H1 (cell line): ENCODE measurements around the gene STARD13. TPM values are rescaled to one million over a fixed set of nuclear protein-coding genes. Genes with fewer than 3 reads are reported as not detected.

Source experiments
- CTCF ChIA-PET: fragments of 300-600 bp; sonication (Branson Sonifier 250); formaldehyde crosslinking; loops from one replicate; lab custom pipeline; 2021; ENCODE audit not compliant: partially characterized antibody; lab: Charles Lee
- POLR2A ChIA-PET: fragments of 300-600 bp; sonication (Branson Sonifier 250); formaldehyde crosslinking; loops from one replicate; lab custom pipeline; 2021; ENCODE audit warnings: inconsistent platforms; ENCODE audit not compliant: partially characterized antibody; lab: Charles Lee
- DNase-seq, 2 experiments: peaks; one replicate each; pipeline versions ENCODE4 v3.0.0 to v3.0.0-alpha.2; 2010 to 2022; ENCODE audit warnings: low spot score in 2 of 2, low read depth in 1 of 2, mixed read lengths in 1 of 2
- FAIRE-seq: peaks from 2 replicates; lab custom pipeline; 2011; peaks lifted over from hg19 to GRCh38; lab: Jason Lieb, UNC
- H2AFZ ChIP-seq: 2 replicates; pipeline ENCODE4 v1.8.1; 2012; ENCODE audit warnings: low read length, inconsistent platforms
- H2AK5ac ChIP-seq: 2 replicates; pipeline ENCODE4 v1.6.1; 2013; ENCODE audit warnings: low read depth, low read length
- H2BK120ac ChIP-seq: replicated peaks from 2 replicates; pipeline ENCODE3; 2013; ENCODE audit warnings: low read depth, low read length, inconsistent platforms
- H2BK12ac ChIP-seq: 2 replicates; pipeline ENCODE4 v1.6.1; 2013; ENCODE audit warnings: low read depth, low read length
- H2BK15ac ChIP-seq: 2 replicates; pipeline ENCODE4 v1.6.1; 2013; ENCODE audit warnings: low read length
- H2BK20ac ChIP-seq: 2 replicates; pipeline ENCODE4 v1.6.1; 2013; ENCODE audit warnings: low read length
- H2BK5ac ChIP-seq: 2 replicates; pipeline ENCODE4 v1.6.1; 2013; ENCODE audit warnings: low read depth, low read length
- H3K14ac ChIP-seq: 2 replicates; pipeline ENCODE4 v1.6.1; 2013; ENCODE audit warnings: inconsistent platforms; ENCODE audit not compliant: insufficient read length
- H3K18ac ChIP-seq: 2 replicates; pipeline ENCODE4 v1.6.1; 2013; ENCODE audit warnings: low read length; ENCODE audit errors: extremely low read depth
- H3K23ac ChIP-seq: 2 replicates; pipeline ENCODE4 v1.6.1; 2013; ENCODE audit warnings: inconsistent platforms; ENCODE audit not compliant: insufficient read length
- H3K23me2 ChIP-seq: 2 replicates; pipeline ENCODE4 v1.6.1; 2013; ENCODE audit warnings: low read depth, low read length
- H3K27ac ChIP-seq: 2 replicates; pipeline ENCODE4 v1.6.1; 2011; ENCODE audit warnings: low read depth, low read length, inconsistent platforms
- H3K27me3 ChIP-seq, 4 experiments: replicated peaks in 1 of 4; 1 replicate in 1 of 4; 2 replicates in 3 of 4; pipeline versions ENCODE4 v1.6.1 to v1.8.1; 2011 to 2013; ENCODE audit warnings: low read length in 3 of 4, mild to moderate bottlenecking in 3 of 4, inconsistent platforms in 2 of 4, mixed read lengths in 2 of 4, moderate library complexity in 1 of 4; ENCODE audit not compliant: control insufficient read depth in 3 of 4, insufficient read depth in 3 of 4; ENCODE audit errors: extremely low read depth in 1 of 4
- H3K36me3 ChIP-seq, 4 experiments: 2 replicates each; pipeline versions ENCODE4 v1.6.1 to v1.8.1; 2011 to 2013; ENCODE audit warnings: mild to moderate bottlenecking in 4 of 4, low read length in 3 of 4, moderate library complexity in 2 of 4, control low read depth in 1 of 4, inconsistent platforms in 1 of 4; ENCODE audit not compliant: insufficient read depth in 4 of 4, control insufficient read depth in 2 of 4
- H3K4ac ChIP-seq: replicated peaks from 2 replicates; pipeline ENCODE3; 2013; ENCODE audit warnings: low read length, low read depth, mixed read lengths, inconsistent platforms; ENCODE audit not compliant: insufficient read length
- H3K4me1 ChIP-seq, 4 experiments: replicated peaks in 1 of 4; 1 replicate in 1 of 4; 2 replicates in 3 of 4; pipeline versions ENCODE4 v1.6.1 to v1.8.1; 2011 to 2013; ENCODE audit warnings: low read length in 3 of 4, inconsistent platforms in 2 of 4, mixed read lengths in 1 of 4; ENCODE audit not compliant: insufficient read depth in 4 of 4, control insufficient read depth in 3 of 4
- H3K4me2 ChIP-seq, 2 experiments: 2 replicates each; pipeline versions ENCODE4 v1.6.1 to v1.8.1; 2011 to 2013; ENCODE audit warnings: low read depth in 2 of 2, low read length in 2 of 2, control low read depth in 1 of 2, inconsistent platforms in 1 of 2, mild to moderate bottlenecking in 1 of 2; ENCODE audit not compliant: insufficient read depth in 1 of 2
- H3K4me3 ChIP-seq, 4 experiments: fragments of 200-600, 300-600 bp in 1 of 4; sonication (generic), shearing (Covaris generic), sonication (Bioruptor Twin) in 1 of 4; 2 replicates each; pipeline versions ENCODE4 v1.5.1 to v1.8.1; 2011 to 2016; ENCODE audit warnings: low read length in 4 of 4, low read depth in 3 of 4, control low read depth in 2 of 4, inconsistent platforms in 2 of 4, mild to moderate bottlenecking in 2 of 4, mixed read lengths in 1 of 4, moderate library complexity in 1 of 4; ENCODE audit not compliant: insufficient read depth in 2 of 4; ENCODE audit errors: extremely low read depth in 1 of 4
- H3K56ac ChIP-seq: replicated peaks from 2 replicates; pipeline ENCODE3; 2013; ENCODE audit warnings: low read depth, mild to moderate bottlenecking, mixed read lengths, low read length, inconsistent platforms; ENCODE audit not compliant: insufficient read length
- H3K79me1 ChIP-seq: 2 replicates; pipeline ENCODE4 v1.6.1; 2013; ENCODE audit warnings: low read depth, low read length, control low read depth
- H3K79me2 ChIP-seq, 2 experiments: 2 replicates each; pipeline versions ENCODE4 v1.6.1 to v1.8.1; 2012 to 2013; ENCODE audit warnings: low read length in 2 of 2, mild to moderate bottlenecking in 2 of 2, inconsistent platforms in 1 of 2; ENCODE audit not compliant: insufficient read depth in 2 of 2, control insufficient read depth in 1 of 2
- H3K9ac ChIP-seq, 4 experiments: replicated peaks in 1 of 4; 1 replicate in 1 of 4; 2 replicates in 3 of 4; pipeline versions ENCODE4 v1.6.1 to v1.8.1; 2011 to 2013; ENCODE audit warnings: low read depth in 3 of 4, low read length in 3 of 4, control low read depth in 2 of 4, mild to moderate bottlenecking in 2 of 4, moderate library complexity in 2 of 4, inconsistent platforms in 1 of 4; ENCODE audit errors: extremely low read depth in 1 of 4
- H3K9me3 ChIP-seq, 2 experiments: 2 replicates each; pipeline versions ENCODE4 v1.6.1 to v1.8.1; 2012 to 2013; ENCODE audit warnings: mild to moderate bottlenecking in 2 of 2, moderate library complexity in 2 of 2, control low read depth in 1 of 2, inconsistent platforms in 1 of 2, low read depth in 1 of 2, low read length in 1 of 2, mixed read lengths in 1 of 2; ENCODE audit not compliant: insufficient read depth in 2 of 2
- H4K20me1 ChIP-seq, 2 experiments: replicated peaks in 1 of 2; 2 replicates each; pipeline versions ENCODE3 to v1.8.1; 2011 to 2013; ENCODE audit warnings: inconsistent platforms in 2 of 2, low read length in 2 of 2, mild to moderate bottlenecking in 1 of 2; ENCODE audit not compliant: insufficient read depth in 2 of 2, control insufficient read depth in 1 of 2
- H4K5ac ChIP-seq: 2 replicates; pipeline ENCODE4 v1.6.1; 2013; ENCODE audit warnings: low read length, low read depth, mixed read lengths, inconsistent platforms; ENCODE audit not compliant: insufficient read length
- H4K8ac ChIP-seq: 2 replicates; pipeline ENCODE4 v1.8.0; 2013; ENCODE audit warnings: mild to moderate bottlenecking, moderate library complexity, low read length, inconsistent platforms; ENCODE audit not compliant: insufficient read depth; ENCODE audit errors: extremely low read depth
- H4K91ac ChIP-seq: replicated peaks from 2 replicates; pipeline ENCODE3; 2013; ENCODE audit warnings: low read length, mixed read lengths, inconsistent platforms; ENCODE audit not compliant: insufficient read length
- CREB1 ChIP-seq: IDR thresholded peaks from 2 replicates; pipeline ENCODE4 v1.6.1; 2012; ENCODE audit warnings: inconsistent platforms
- GABPA ChIP-seq: IDR thresholded peaks from 2 replicates; pipeline ENCODE4 v1.6.1; 2011; ENCODE audit warnings: mild to moderate bottlenecking, low read length, moderate library complexity, borderline replicate concordance; ENCODE audit not compliant: insufficient read depth
- KDM1A ChIP-seq: fragments of 200-600, 300-600 bp; sonication (generic); IDR thresholded peaks from 2 replicates; pipeline ENCODE4 v1.7.1; 2016; ENCODE audit warnings: mild to moderate bottlenecking, low read length, borderline replicate concordance
- POLR2A ChIP-seq, 2 experiments: IDR thresholded peaks; 1 replicate in 1 of 2; 2 replicates in 1 of 2; pipeline ENCODE4 v1.6.1; 2011; ENCODE audit warnings: low read depth in 2 of 2, low read length in 2 of 2, mild to moderate bottlenecking in 2 of 2; ENCODE audit errors: control extremely low read depth in 1 of 2
- POLR2AphosphoS5 ChIP-seq: IDR thresholded peaks from 2 replicates; pipeline ENCODE4 v1.6.1; 2011; ENCODE audit warnings: low read depth, low read length
- SAP30 ChIP-seq: fragments of 300-600 bp; sonication (generic); IDR thresholded peaks from 2 replicates; pipeline ENCODE4 v1.7.1; 2012; ENCODE audit warnings: low read length, moderate library complexity, mild to moderate bottlenecking, inconsistent platforms; ENCODE audit not compliant: insufficient read depth, insufficient replicate concordance
- SP1 ChIP-seq: IDR thresholded peaks from 2 replicates; pipeline ENCODE4 v1.6.1; 2011; ENCODE audit warnings: low read depth, low read length
- WGBS, 2 experiments: shearing (Covaris generic) in 1 of 2; methylation state at CpG; one replicate each; pipeline versions ENCODE4 v1.1.6 to v1.1.7; 2013 to 2015; ENCODE audit warnings: low lambda C conversion rate in 2 of 2, mixed read lengths in 2 of 2, inconsistent platforms in 1 of 2, low coverage in 1 of 2, missing lambda C conversion rate in 1 of 2; ENCODE audit not compliant: insufficient replicate concordance in 2 of 2, insufficient coverage in 1 of 2, insufficient read length in 1 of 2; ENCODE audit errors: extremely low coverage in 1 of 2, missing lambda C conversion rate in 1 of 2; 5-methylcytosine and 5-hydroxymethylcytosine counted together
- polyA plus RNA-seq, 7 experiments: library from polyadenylated mRNA; depleted of rRNA in 3 of 7; stranded (reverse) in 5 of 7; unstranded in 2 of 7; fragments of >200 nt in 5 of 7; fragments of 200-250 nt in 2 of 7; gene quantifications; 1 replicate in 5 of 7; 2 replicates in 1 of 7; 4 replicates in 1 of 7; pipeline versions ENCODE4 v1.2.1 to v1.2.3, GENCODE V29; 2011 to 2013; ENCODE audit warnings: missing spikeins in 2 of 7, mixed read lengths in 2 of 7
- total RNA-seq: library from RNA; stranded (reverse); fragmentation: NEBNext Ultra II Directional; extraction: Animal tissue kit (Norgen Biotek cat#: 25700); gene quantifications from 2 replicates; pipeline ENCODE4 v1.2.1, GENCODE V29; 2021
- TF ChIP-seq, protein P1 (sequence below): IDR thresholded peaks from 2 replicates; pipeline ENCODE4 v1.6.1; 2011; ENCODE audit warnings: low read length, improper control_type of control experiment

Gene STARD13
- total and polyA plus RNA-seq, 2 of the 8 experiments (the other 6 are each of a cell fraction or from before 2014, with no cell fraction given), result 0.82 to 2.9 TPM

DNA sequence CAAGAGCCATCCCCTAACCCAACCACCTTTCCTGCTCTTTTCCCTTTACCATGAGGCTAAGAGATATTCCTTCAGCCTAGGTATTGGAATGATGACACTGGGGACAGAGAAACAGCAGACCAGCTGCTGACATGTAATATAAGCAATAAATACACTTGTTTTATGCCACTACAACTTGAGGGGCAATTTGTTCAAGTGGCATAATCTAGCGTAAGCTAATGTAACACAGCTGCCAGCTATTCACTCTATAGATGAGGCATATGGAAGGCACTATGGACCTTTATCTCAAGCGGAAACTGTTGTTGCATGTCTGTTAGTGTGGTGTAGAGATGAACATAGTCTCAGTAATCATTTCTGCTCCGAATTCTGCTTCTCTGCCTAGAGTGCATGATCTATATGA, 111.1 kb downstream of the STARD13 start:
- Histone ChIP-seq H3K23me2 (no peaks in the 10 kb centered on the region; the same call in 1 of the 2 replicates), H3K14ac (no peak overlapping the region), H4K91ac (no peak overlapping the region), H3K4ac (no peak overlapping the region), H3K18ac (no peak overlapping the region), H3K27me3 (peaks cover 5 to 24% (median 10%) of the 10 kb centered on the region in 4 experiments), H2AK5ac (no peak overlapping the region), H3K36me3 (no peaks in the 10 kb centered on the region), H3K9ac (no peak overlapping the region), H3K4me3 (no peak overlapping the region), H2BK15ac (no peak overlapping the region), H3K4me1 (no peaks in the 10 kb centered on the region), H3K56ac (no peak overlapping the region), H4K8ac (no peak overlapping the region), H2BK12ac (no peak overlapping the region), H3K4me2 (no peak overlapping the region), H3K27ac (no peak overlapping the region), H2BK5ac (no peak overlapping the region), H3K79me1 (no peaks in the 10 kb centered on the region), H3K79me2 (no peaks in the 10 kb centered on the region), H2AFZ (no peak overlapping the region), H2BK20ac (no peak overlapping the region), H3K23ac (no peak overlapping the region), H3K9me3 (no peaks in the 10 kb centered on the region)
- no peak for FAIRE-seq
- CTCF ChIA-PET, result interaction anchor here (0.7 to 0.8 kb wide), 2 partner anchors 10 to 17 kb away, joined by 3 read pairs; no protein-coding TSS in a partner anchor
- no peak for DNase-seq
- WGBS, 2 experiments, result 86% methylated on average over 3 of the region's 3 CpGs; no CpG with 5 or more reads in 1 of the 2 experiments
- POLR2A ChIA-PET, result no interaction called here
- TF ChIP-seq POLR2A (IDR thresholded peaks at IDR 0.05; ENCODE audit: control extremely low read depth in 1 of 2, low read depth in 2 of 2, low read length in 2 of 2) (no peak), SP1 (no peak), POLR2AphosphoS5 (no peak), SAP30 (no peak), CREB1 (no peak), GABPA (no peak), KDM1A (no peak)
- TF ChIP-seq, protein P1, sequence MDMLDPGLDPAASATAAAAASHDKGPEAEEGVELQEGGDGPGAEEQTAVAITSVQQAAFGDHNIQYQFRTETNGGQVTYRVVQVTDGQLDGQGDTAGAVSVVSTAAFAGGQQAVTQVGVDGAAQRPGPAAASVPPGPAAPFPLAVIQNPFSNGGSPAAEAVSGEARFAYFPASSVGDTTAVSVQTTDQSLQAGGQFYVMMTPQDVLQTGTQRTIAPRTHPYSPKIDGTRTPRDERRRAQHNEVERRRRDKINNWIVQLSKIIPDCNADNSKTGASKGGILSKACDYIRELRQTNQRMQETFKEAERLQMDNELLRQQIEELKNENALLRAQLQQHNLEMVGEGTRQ, result no peak
- TF ChIP-seq, all 59 proteins: peak for 0
- H2BK120ac ChIP-seq, result no peak overlapping the region
- H4K5ac ChIP-seq, result no peak overlapping the region
- H4K20me1 ChIP-seq, result no peaks in the 10 kb centered on the region
